Measurements from ENCODE around the gene TMEM151B. TPM values are rescaled to one million over a fixed set of nuclear protein-coding genes. Genes with fewer than 3 reads are reported as not detected.

TMEM151B gene
- total and polyA plus RNA-seq, 9 of the 15 experiments (the other 6 are each of a cell fraction or from before 2014, with no cell fraction given) = not detected

DNA sequence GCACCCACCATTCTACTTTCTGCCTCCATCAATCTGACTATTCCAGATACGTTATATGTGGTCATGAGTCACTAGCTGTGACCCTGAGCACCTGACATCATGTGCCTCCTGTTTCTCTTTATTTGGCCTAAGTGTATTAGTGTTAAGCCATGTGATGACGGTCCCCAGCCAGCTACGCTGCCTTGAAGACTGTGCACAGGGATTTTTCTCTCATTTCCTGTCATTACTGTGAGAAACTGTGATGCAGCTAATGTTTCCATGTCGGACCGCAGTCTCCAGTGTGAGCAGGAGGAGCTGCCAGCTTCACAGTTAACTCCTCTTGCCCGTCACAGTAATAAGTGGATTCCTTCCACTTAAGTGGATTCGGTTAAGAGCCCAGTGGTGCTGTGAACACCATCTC lies 62.3 kb downstream of the TMEM151B start:
- TF ChIP-seq FOSL1 (tag; conservative IDR thresholded peaks at IDR 0.05) (peak; percentile 59), ATF1 (CRISPR knock-in tag; IDR thresholded peaks at IDR 0.05) (no peak), ATF1 (tag; IDR thresholded peaks at IDR 0.05) (no peak), PRPF4 (IDR thresholded peaks at IDR 0.05; ENCODE audit: insufficient read depth, low read depth, low read length, poor library complexity, severe bottlenecking) (no peak), ZNF184 (CRISPR knock-in tag; IDR thresholded peaks at IDR 0.05) (no peak), SIN3A (IDR thresholded peaks at IDR 0.05; ENCODE audit: borderline replicate concordance in 2 of 2, control insufficient read depth in 1 of 2, low read depth in 2 of 2, low read length in 2 of 2) (no peak), USF1 (CRISPR knock-in tag; IDR thresholded peaks at IDR 0.05) (0 out of 2 replicates have a peak, but pooled peaks have one; percentile 29), RHOXF2B (CRISPR knock-in tag; conservative IDR thresholded peaks at IDR 0.05) (no peak), NRF1 (conservative IDR thresholded peaks at IDR 0.05 in 1 of 2, IDR thresholded peaks at IDR 0.05 in 1 of 2) (no peak), ILK (tag; IDR thresholded peaks at IDR 0.05; ENCODE audit: borderline replicate concordance, low read depth) (no peak)
- H3K27ac ChIP-seq (ENCODE audit: extremely low read depth, low read depth, low read length) = no peak overlapping the region
- intact Hi-C loops (cut with micrococcal nuclease) = loop anchor here (10.0 kb wide), 1 partner anchor 238 kb away; no protein-coding TSS in a partner anchor
- no peaks in the 10 kb centered on the region for H3K9me3 ChIP-seq (replicated peaks; ENCODE audit: control insufficient read depth, insufficient read depth, low read depth, low read length)
- DNase-seq (ENCODE audit: extremely low read depth in 1 of 4, low spot score in 3 of 4) (no peak), ATAC-seq (no peak), FAIRE-seq (no peak)
- no peaks in the 10 kb centered on the region for H3K9me1 ChIP-seq (ENCODE audit: control insufficient read depth, insufficient read depth, low read length)
- WGBS (ENCODE audit: insufficient coverage, low coverage, missing lambda C conversion rate) = 7% methylated on average over 7 of the region's 7 CpGs
- no peak overlapping the region for H3K4me3 ChIP-seq
- H2AFZ ChIP-seq (ENCODE audit: low read depth, low read length) = no peak overlapping the region
- H3K36me3 ChIP-seq (ENCODE audit: control insufficient read depth, insufficient read depth, low read length) = no peaks in the 10 kb centered on the region
- no peak overlapping the region for H3K4me2 ChIP-seq (ENCODE audit: insufficient read depth, low read length)
- H4K20me1 ChIP-seq (replicated peaks; ENCODE audit: control insufficient read depth, insufficient read depth, low read length) = no peaks in the 10 kb centered on the region
- POLR2A ChIA-PET = interaction anchor here (0.5 to 1.8 kb wide), 6 partner anchors 9 to 86 kb away, joined by 3 to 7 read pairs (median 4); partner anchors contain the start of genes HSP90AB1 and SPATS1
- no peaks in the 10 kb centered on the region for H3K79me2 ChIP-seq (ENCODE audit: control insufficient read depth, insufficient read depth, low read length)
- H3K9ac ChIP-seq (ENCODE audit: insufficient read depth in 1 of 2, low read depth in 2 of 2, low read length in 2 of 2) = no peak overlapping the region
- H3K27me3 ChIP-seq (ENCODE audit: control insufficient read depth in 2 of 2, insufficient read depth in 2 of 2, low read length in 2 of 2) = peaks cover 46 to 48% of the 10 kb centered on the region in 2 experiments
- CTCF ChIA-PET (ENCODE audit: low intra/inter-chr PET ratio) = no interaction called here
- no TSS peak for BruUV-seq (replicated peaks)
- no peaks in the 10 kb centered on the region for H3K4me1 ChIP-seq (replicated peaks in 1 of 2; ENCODE audit: control insufficient read depth in 2 of 2, insufficient read depth in 2 of 2, low read length in 2 of 2)
- in situ Hi-C loops (cut with MboI) = no loop called here

Data from K562 (cell line).